Naive B cell (primary cell): Measurements from ENCODE around the gene MPRIP. TPM values are rescaled to one million over a fixed set of nuclear protein-coding genes. Genes with fewer than 3 reads are reported as not detected.

Source experiments
- polyA plus RNA-seq, 6 donors: library from polyadenylated mRNA; unstranded; fragments of 300-500 nt; fragmentation: Illumina TruSeq; gene quantifications; one replicate each; pipeline ENCODE4 v1.2.3, GENCODE V29; 2021; ENCODE audit warnings: low read depth in 6 of 6

Gene MPRIP
- polyA plus RNA-seq, 6 donors from 2014 or later = 1.9 to 26.0 (median 12.6) TPM

Other genes starting within 250 kb of the MPRIP start
- gene TNFRSF13B, start 70.3 kb upstream of the MPRIP start, polyA plus RNA-seq = 10 to 100 TPM in 5 of 6 donors, 1 to 10 TPM in 1; 4.0 to 17.5 (median 13.3) TPM
- 10 to 100 TPM in 1 of 6 donors, 1 to 10 TPM in 4, not detected in 1; 1.9 to 22.0 (median 4.1) TPM for gene PLD6, start 163.9 kb downstream of the MPRIP start, polyA plus RNA-seq
- 1 to 10 TPM; 3.6 to 7.4 (median 5.7) TPM for gene FLCN, start 194.7 kb downstream of the MPRIP start, polyA plus RNA-seq
- 100 to 1,000 TPM in 2 of 6 donors, 10 to 100 TPM in 4; 80.2 to 117 (median 94.2) TPM for gene COPS3, start 238.8 kb downstream of the MPRIP start, polyA plus RNA-seq